Subcutaneous abdominal adipose tissue (tissue), 5 donors: ENCODE measurements around the gene KLHL7.

Experiments used
- H3K27ac ChIP-seq: one replicate; pipeline ENCODE4 v1.7.0; 2013; ENCODE audit warnings: low read depth, mild to moderate bottlenecking, inconsistent platforms, low read length, moderate library complexity
- H3K27me3 ChIP-seq, 5 donors: one replicate each; pipeline ENCODE4 v1.7.0; 2013; ENCODE audit warnings: low read length in 5 of 5, inconsistent platforms in 1 of 5; ENCODE audit not compliant: control insufficient read depth in 5 of 5, insufficient read depth in 4 of 5
- H3K36me3 ChIP-seq, 5 donors: one replicate each; pipeline ENCODE4 v1.7.0; 2013; ENCODE audit warnings: low read length in 5 of 5; ENCODE audit not compliant: control insufficient read depth in 5 of 5, insufficient read depth in 5 of 5
- H3K4me1 ChIP-seq, 5 donors: one replicate each; pipeline ENCODE4 v1.7.0; 2013; ENCODE audit warnings: low read length in 5 of 5, mild to moderate bottlenecking in 3 of 5, moderate library complexity in 1 of 5; ENCODE audit not compliant: control insufficient read depth in 5 of 5, insufficient read depth in 5 of 5
- H3K4me3 ChIP-seq, 5 donors: one replicate each; pipeline ENCODE4 v1.7.0; 2013; ENCODE audit warnings: low read length in 5 of 5, low read depth in 1 of 5
- H3K9ac ChIP-seq, 5 donors: one replicate each; pipeline ENCODE4 v1.7.0; 2013; ENCODE audit warnings: low read length in 5 of 5, mild to moderate bottlenecking in 4 of 5, moderate library complexity in 3 of 5
- H3K9me3 ChIP-seq, 5 donors: one replicate each; pipeline ENCODE4 v1.7.0; 2013; ENCODE audit warnings: low read length in 5 of 5; ENCODE audit not compliant: control insufficient read depth in 5 of 5
- donor health status: healthy.
- donor health status: healthy.
- donor health status: healthy.
- donor health status: healthy.
- donor health status: healthy.

The KLHL7 gene

GRCh38 chr7:23210506-23210905 is 104.9 kb downstream of the KLHL7 start:
- H3K27me3 ChIP-seq = peaks cover 0 to 5% (median 0%) of the 10 kb centered on the region in 5 donors
- H3K4me1 ChIP-seq = peaks cover 0 to 10% (median 6%) of the 10 kb centered on the region in 5 donors
- no peak overlapping the region for H3K9ac ChIP-seq
- no peak overlapping the region for H3K27ac ChIP-seq
- H3K36me3 ChIP-seq = no peaks in the 10 kb centered on the region
- no peaks in the 10 kb centered on the region for H3K9me3 ChIP-seq
- H3K4me3 ChIP-seq = no peak overlapping the region

GRCh38 chr7:23211589-23211988 is 106.0 kb downstream of the KLHL7 start:
- Histone ChIP-seq H3K27ac (no peak overlapping the region), H3K27me3 (peaks cover 0 to 5% (median 0%) of the 10 kb centered on the region in 5 donors), H3K4me1 (peaks cover 0 to 10% (median 2%) of the 10 kb centered on the region in 5 donors), H3K4me3 (no peak overlapping the region), H3K9ac (no peak overlapping the region), H3K36me3 (no peaks in the 10 kb centered on the region), H3K9me3 (no peaks in the 10 kb centered on the region)

- Histone ChIP-seq H3K4me3 (no peak overlapping the region), H3K27me3 (peaks cover 0 to 5% (median 0%) of the 10 kb centered on the region in 5 donors), H3K4me1 (peaks cover 0 to 10% (median 2%) of the 10 kb centered on the region in 5 donors), H3K27ac (no peak overlapping the region), H3K9ac (no peak overlapping the region), H3K9me3 (no peaks in the 10 kb centered on the region), H3K36me3 (no peaks in the 10 kb centered on the region)
Measured at GRCh38 chr7:23212395-23212794, 106.8 kb downstream of the KLHL7 start.

- Histone ChIP-seq H3K9me3 (no peaks in the 10 kb centered on the region), H3K27me3 (peaks cover 0 to 5% (median 0%) of the 10 kb centered on the region in 5 donors), H3K9ac (no peak overlapping the region), H3K4me3 (no peak overlapping the region), H3K4me1 (peaks cover 0 to 10% (median under 1%) of the 10 kb centered on the region in 5 donors), H3K27ac (no peak overlapping the region), H3K36me3 (no peaks in the 10 kb centered on the region)
Measured at GRCh38 chr7:23212841-23213240, 107.3 kb downstream of the KLHL7 start.

DNA sequence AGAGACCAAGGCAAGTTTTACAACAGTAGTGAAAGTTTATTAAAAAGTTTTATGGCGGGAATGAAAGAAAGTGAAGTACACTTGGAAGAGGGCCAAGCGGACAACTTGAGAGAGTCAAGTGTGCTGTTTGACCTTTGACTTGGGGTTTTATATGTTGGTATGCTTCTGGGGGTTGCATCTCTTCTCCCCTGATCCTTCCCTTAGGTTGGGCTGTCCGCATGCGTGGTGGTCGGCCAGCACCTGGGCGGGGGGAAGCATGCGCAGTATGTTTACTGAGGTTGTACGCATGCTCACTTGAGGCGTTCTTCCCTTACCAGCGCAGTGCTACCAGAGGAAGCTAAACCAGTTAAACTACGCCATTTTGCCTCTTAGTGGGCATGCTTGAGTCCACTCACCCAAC is 108.2 kb downstream of the KLHL7 start:
- H3K4me3 ChIP-seq = no peak overlapping the region
- no peaks in the 10 kb centered on the region for H3K36me3 ChIP-seq
- H3K27me3 ChIP-seq = peaks cover 0 to 5% (median 0%) of the 10 kb centered on the region in 5 donors
- no peak overlapping the region for H3K9ac ChIP-seq
- H3K27ac ChIP-seq = no peak overlapping the region
- H3K9me3 ChIP-seq = no peaks in the 10 kb centered on the region
- peaks cover 0 to 7% (median 0%) of the 10 kb centered on the region in 5 donors for H3K4me1 ChIP-seq

DNA sequence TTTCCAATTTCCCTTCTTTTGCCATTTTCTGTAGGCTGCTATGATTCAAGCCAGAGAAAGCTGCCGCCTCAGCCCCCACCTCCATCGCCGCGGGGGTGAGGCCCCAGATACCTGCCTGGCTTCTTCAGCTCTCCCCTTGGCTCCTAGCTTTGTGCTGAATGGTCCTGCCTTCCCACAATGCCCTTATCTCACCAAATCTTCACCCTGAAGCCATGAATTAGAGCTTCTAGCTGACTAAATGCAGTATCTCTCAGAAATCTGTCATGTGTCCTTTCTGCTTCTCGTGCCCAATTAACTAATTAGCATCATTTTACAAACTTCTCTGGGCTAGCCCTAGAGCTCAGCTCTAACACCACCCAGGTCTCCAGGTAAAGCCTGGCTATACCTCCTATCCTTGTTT is 108.8 kb downstream of the KLHL7 start:
- H3K9ac ChIP-seq = no peak overlapping the region
- peaks cover 0 to 5% (median 0%) of the 10 kb centered on the region in 5 donors for H3K27me3 ChIP-seq
- no peaks in the 10 kb centered on the region for H3K36me3 ChIP-seq
- H3K27ac ChIP-seq = no peak overlapping the region
- H3K4me3 ChIP-seq = no peak overlapping the region
- H3K9me3 ChIP-seq = no peaks in the 10 kb centered on the region
- peaks cover 0 to 6% (median 0%) of the 10 kb centered on the region in 5 donors for H3K4me1 ChIP-seq

DNA sequence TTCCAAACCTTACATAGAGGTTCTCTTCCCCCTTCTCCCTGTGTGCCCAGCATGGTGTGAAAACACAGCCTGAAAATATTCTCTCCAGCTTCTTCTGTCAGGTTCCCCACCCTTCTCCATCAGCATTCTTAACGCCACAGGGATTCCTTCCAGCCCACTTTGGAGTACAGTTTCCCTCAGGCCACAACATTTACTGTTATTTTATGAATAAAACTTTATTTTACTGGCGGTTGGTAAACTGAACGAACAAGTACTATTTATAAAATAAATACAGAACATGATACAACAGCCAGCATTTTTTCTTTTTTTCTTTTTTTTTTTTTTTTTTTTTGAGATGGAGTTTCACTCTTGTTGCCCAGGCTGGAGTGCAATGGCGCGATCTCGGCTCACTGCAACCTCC is 109.4 kb downstream of the KLHL7 start:
- Histone ChIP-seq H3K27me3 (peaks cover 0 to 5% (median 0%) of the 10 kb centered on the region in 5 donors), H3K36me3 (no peaks in the 10 kb centered on the region), H3K4me3 (no peak overlapping the region), H3K4me1 (peaks cover 0 to 6% (median 0%) of the 10 kb centered on the region in 5 donors), H3K27ac (no peak overlapping the region), H3K9ac (no peak overlapping the region), H3K9me3 (no peaks in the 10 kb centered on the region)

GRCh38 chr7:23216021-23216420 is 110.4 kb downstream of the KLHL7 start:
- H3K27ac ChIP-seq = no peak overlapping the region

GRCh38 chr7:23218196-23218595 is 112.6 kb downstream of the KLHL7 start:
- Histone ChIP-seq H3K4me3 (no peak overlapping the region), H3K9me3 (no peaks in the 10 kb centered on the region), H3K27ac (no peak overlapping the region), H3K4me1 (no peaks in the 10 kb centered on the region), H3K9ac (no peak overlapping the region), H3K36me3 (no peaks in the 10 kb centered on the region), H3K27me3 (no peaks in the 10 kb centered on the region)

More at GRCh38 chr7:23216021-23216420, 110.4 kb downstream of the KLHL7 start:
- Histone ChIP-seq H3K4me1 (peaks cover 0 to under 1% (median 0%) of the 10 kb centered on the region in 5 donors), H3K9ac (no peak overlapping the region), H3K4me3 (no peak overlapping the region), H3K36me3 (no peaks in the 10 kb centered on the region), H3K9me3 (no peaks in the 10 kb centered on the region), H3K27me3 (peaks cover 0 to 1% (median 0%) of the 10 kb centered on the region in 5 donors)

DNA sequence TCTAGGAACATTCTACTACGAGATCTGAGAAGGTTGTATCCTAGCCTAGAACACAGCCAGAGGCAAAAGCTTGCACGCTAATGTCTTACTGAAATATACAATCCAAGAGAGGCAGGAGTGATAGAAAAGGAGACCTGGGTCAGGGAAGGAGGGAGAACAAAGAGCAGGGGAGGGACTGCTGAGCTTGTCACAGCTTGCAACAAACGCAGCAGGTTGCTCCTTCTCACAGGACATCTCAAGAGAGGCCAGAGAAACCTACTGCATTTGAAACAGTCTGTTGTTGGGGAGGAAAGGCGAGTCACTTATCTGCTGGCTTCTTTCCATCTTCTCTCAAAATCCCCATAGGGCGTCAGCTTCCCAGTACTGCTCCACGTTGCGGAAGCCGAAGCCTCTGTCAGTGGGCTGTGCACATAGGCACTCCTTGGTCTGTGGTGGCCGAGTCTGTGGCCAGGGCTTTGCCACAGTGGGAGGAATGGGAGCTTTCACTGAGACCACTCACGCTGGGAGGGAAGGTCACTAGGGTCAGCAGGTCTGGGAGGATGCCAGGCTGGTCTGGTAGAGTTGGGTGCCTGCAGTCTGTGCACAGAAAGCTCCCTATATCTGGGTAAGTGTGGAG is 115.2 kb downstream of the KLHL7 start:
- no peak overlapping the region for H3K27ac ChIP-seq
- H3K9me3 ChIP-seq = no peaks in the 10 kb centered on the region
- H3K4me1 ChIP-seq = no peaks in the 10 kb centered on the region
- H3K9ac ChIP-seq = no peak overlapping the region
- no peaks in the 10 kb centered on the region for H3K27me3 ChIP-seq
- no peak overlapping the region for H3K4me3 ChIP-seq
- no peaks in the 10 kb centered on the region for H3K36me3 ChIP-seq
